GM21447 (cell line): ENCODE data around the gene PRKCQ.
A peak's percentile ranks its signal among the peaks of the same experiment; 100 is the strongest.
"Not testable (repeated sequence)": the region's sequence is repeated elsewhere in the genome, so short reads cannot be mapped to it uniquely, and the experiment has no call there.

Experiments
- ATAC-seq: cut with Tn5 transposase; IDR thresholded peaks from one replicate; pipeline ENCODE4 v1.9.1; 2021; ENCODE audit not compliant: unreplicated experiment

Gene PRKCQ

GRCh38 chr10:6494936-6495592 lies 85.0 kb downstream of the PRKCQ start:
- no peak for ATAC-seq

- no peak for ATAC-seq
Measured at GRCh38 chr10:6494442-6494819, 85.6 kb downstream of the PRKCQ start.

- no peak for ATAC-seq
Measured at GRCh38 chr10:6493521-6494441, 86.3 kb downstream of the PRKCQ start.

- ATAC-seq, result no peak
Measured at GRCh38 chr10:6492896-6493295, 87.2 kb downstream of the PRKCQ start.

- no peak for ATAC-seq
Measured at GRCh38 chr10:6491841-6492609, 88.1 kb downstream of the PRKCQ start.

- ATAC-seq, result no peak
Measured at GRCh38 chr10:6490614-6491013, 89.5 kb downstream of the PRKCQ start.

GRCh38 chr10:6487920-6488319 lies 92.2 kb downstream of the PRKCQ start:
- no peak for ATAC-seq

GRCh38 chr10:6486309-6486708 lies 93.8 kb downstream of the PRKCQ start:
- ATAC-seq, result no peak

- ATAC-seq, result no peak
Measured at GRCh38 chr10:6482737-6483357, 97.2 kb downstream of the PRKCQ start.

- ATAC-seq, result no peak
Measured at GRCh38 chr10:6478722-6479121, 101.4 kb downstream of the PRKCQ start.

- ATAC-seq, result no peak
Measured at GRCh38 chr10:6476989-6477388, 103.1 kb downstream of the PRKCQ start.

- ATAC-seq, result no peak
Measured at GRCh38 chr10:6474871-6475270, 105.2 kb downstream of the PRKCQ start.

- peak; percentile 86 for ATAC-seq
Measured at GRCh38 chr10:6473901-6474370, 106.1 kb downstream of the PRKCQ start.

GRCh38 chr10:6473430-6473829 lies 106.6 kb downstream of the PRKCQ start:
- ATAC-seq, result peak; percentile 51

- not testable (repeated sequence) for ATAC-seq
Measured at GRCh38 chr10:6472710-6473005, 107.4 kb downstream of the PRKCQ start.

- no peak for ATAC-seq
Measured at GRCh38 chr10:6470894-6471618, 109.0 kb downstream of the PRKCQ start.

- ATAC-seq, result no peak
Measured at GRCh38 chr10:6469661-6470060, 110.4 kb downstream of the PRKCQ start.

- ATAC-seq, result no peak
Measured at GRCh38 chr10:6465854-6466601, 114.0 kb downstream of the PRKCQ start.

- ATAC-seq, result no peak
Measured at GRCh38 chr10:6465437-6465836, 114.6 kb downstream of the PRKCQ start.
